Measurements from ENCODE around the gene OPRL1.

DNA sequence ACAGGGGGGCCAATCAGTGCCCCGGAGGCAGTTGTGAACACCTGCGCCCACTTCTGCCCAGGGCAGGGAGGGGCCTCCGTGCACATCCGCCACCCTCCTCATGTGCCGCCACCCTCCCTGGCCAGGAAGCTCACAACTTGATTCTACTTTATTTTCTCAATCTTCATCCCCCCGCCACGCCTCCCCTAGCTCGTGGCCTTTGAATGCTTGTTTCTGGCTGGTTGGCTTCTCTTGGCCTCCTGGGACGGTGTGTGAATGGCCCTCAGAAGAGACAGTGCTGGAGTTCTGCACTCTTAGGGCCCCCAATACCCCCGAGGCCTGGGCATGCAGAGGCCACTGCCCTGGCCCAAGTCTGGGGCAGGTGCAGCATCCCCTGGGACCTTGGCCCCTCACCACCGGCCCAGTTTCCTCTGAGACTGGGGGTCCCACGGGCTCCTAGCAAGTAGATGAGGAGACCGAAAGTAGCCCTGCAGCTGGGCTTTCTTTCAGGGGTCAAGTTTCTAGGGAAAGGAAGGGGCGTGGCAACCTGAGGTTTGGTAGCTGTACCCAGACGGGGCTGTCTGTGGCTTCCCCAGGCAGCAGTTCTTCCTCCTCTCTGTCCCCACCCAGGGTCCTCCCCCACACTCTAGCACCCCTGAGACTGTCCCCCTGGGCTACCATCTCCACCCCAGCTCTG, 1.9 kb upstream of the OPRL1 start:
- TF ChIP-seq CTCF (IDR thresholded peaks at IDR 0.05): no peak
- no peak for TF ChIP-seq POLR2A (IDR thresholded peaks at IDR 0.05)

All from esophagus squamous epithelium (tissue), 4 donors.